ENCODE measurements around the gene FOXD1.

Gene FOXD1

DNA sequence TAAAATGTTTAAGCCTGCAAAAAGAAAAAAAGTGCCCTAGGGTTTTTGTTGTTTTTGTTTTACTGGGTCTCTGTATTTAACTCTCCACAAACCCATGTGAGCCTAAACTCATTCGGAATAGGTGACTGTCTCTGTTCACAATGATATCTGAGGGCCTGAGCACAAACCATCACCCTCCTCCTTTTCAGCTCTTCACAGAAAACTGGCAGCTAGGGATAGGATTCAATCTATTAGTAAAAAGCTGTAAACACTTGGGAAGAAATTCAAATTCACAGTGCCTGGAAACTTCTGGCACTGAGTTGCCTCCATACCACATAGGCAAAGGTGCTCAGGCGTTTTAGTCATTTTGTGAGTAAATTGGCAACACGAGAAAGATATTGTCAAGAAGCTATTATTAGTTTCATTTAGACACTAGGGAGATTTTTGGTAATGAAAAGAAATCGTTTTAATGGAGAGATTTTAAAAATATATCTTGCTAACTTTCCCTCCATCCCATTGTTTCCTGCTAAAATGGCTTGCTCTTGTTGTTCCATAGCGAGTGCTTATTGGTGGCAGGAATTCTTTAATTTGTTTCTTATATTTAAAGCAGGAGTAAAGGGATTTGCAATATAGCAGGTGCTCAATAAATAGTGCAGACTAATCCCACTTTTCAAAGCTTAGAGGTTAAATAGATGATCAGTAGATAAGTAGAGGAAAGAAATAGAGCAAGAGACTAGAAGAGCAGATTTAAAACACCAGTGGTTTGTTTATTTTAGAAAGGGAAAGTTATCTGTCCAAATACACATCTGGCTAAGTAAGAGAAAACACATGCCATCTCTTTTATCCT, 9.7 kb downstream of the FOXD1 start:
- DNase-seq = no peak

DNA sequence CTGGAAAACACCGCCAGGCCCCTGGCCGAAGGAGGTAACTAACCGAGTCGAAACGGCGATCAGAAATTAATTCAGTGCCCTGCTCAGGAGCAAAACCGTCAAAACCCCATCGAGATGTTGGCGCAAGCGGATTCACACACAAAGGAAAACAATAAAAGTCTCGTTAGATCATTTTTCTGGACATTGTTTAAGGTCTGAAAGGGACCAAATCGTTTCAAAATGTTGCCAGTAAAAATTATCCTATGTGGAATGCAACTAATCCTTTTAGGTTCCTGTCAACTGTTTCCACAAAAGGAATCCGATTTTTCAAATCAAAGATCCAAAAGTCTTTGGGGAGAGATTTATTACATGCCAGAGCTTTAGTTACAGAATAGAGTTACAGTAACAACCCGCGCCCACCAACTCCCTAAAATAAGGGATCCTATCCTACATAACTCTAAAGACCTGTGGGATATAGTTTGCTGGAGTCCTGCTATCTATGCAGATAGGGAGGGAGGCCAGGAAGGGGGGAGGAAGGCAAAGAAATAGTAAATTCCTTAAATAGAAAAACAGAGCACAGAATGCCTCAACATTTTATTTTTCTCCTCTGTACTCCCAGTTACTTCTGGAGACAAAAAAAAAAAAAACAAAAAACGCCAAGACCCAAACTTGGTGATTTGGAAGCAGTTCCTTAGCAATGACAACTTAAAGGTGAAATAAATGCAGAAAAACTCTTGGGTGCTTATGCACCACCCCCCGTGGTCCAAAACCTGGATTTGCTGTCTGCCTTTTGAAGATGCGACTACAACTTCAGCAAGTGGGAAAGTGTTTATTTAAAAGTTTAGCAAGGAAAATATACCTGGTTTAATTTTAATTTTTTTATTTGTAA, 10.6 kb downstream of the FOXD1 start:
- no peak for DNase-seq

DNA sequence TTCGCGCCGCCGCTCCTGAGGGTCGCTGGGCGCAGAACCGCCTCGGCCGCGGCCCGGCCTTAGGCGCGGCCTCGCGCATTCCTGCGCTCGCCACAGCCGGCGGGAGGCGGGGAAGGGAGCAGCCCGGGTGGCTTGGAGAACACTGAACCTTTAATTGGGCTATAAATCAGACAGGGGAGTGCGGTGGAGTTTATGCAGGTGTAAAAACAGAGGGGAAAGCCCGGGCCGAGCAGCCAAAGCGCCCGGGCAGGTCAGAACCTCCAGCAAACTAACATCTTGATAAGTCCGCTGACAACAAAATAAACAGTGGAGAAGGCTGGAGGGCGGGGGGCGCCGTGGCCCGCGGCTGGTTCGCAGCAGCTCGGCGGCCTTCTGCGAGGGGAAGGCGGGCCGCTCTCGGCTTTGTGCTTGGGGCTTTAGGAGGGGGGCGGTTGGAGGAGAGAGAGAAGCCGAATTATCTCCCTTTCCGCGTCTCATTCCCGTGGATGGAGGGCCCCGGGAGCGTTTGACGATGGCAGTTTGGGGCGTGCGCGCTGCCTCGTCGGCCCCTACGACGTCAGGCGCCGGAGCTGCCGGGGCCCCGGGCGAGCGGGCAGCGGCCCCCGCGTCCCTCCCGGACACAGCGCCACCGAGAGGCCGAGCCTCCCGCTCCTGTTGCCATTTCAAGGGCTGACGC, 11.3 kb downstream of the FOXD1 start:
- DNase-seq = no peak

DNA sequence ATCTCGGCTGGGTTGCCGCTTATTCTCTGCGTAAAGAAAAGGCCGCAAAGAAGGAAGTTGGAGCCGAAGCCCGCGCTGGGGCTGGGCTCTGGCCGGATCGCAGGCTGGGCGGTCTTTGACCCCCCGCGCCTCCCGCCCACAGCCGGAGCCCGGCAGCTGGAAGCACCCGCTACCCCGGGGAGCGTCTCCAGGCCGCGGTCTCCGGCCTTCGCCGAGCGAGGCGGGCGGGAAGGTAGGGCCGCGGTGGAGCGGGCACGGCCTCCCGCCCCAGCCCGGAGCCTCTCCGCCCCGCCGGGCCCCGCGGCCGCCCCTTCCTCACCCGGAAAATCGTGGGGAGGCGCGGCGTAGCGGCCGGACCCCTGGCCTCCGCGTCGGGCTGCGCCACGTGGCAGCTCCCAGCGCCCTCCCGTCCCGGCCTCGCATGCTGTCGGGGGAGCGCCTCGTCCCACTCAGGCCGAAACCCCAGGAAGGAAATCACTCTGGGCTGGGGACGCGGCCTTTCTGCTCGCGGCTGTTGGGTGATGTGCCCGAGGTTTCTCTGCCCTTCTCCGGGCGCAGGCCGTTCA, 12.0 kb downstream of the FOXD1 start:
- no peak for DNase-seq

DNA sequence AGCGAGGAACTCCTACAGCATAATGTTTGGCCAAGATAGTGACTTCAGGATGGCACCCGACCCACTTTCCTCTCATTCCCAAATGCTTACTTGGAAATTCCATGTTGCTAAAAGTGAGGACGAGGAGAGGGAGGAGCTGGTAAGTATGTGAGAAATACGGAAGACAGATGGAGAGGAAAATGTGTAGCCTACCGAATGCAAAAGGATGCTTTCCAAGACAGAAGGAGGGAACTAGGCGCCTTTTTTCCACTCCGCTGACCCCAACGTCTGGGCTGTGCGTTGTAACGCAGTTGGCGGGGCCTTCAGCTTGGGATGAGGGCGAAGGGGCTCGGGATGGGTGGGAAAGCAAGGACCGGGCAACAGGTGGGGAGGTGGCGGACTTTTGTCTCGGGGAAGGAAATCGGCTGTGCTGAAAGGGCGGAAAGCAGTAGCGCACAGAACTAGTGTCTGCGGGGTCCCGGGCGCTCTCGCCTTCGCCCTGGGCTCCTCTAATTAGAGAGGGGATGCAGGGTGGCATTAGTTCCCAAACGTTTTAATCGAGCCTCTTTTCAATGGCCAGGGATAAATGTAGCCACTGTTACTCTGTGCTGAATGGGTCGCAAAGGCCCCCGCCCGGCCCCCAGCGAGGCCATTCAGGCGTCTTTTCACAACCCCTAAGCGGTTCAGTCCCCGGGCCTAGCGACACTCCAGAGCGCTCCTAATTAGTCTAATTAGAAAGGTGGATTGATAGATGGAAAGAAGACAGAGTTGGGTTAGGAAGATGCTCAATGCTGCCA, 12.6 kb downstream of the FOXD1 start:
- no peak for DNase-seq

DNA sequence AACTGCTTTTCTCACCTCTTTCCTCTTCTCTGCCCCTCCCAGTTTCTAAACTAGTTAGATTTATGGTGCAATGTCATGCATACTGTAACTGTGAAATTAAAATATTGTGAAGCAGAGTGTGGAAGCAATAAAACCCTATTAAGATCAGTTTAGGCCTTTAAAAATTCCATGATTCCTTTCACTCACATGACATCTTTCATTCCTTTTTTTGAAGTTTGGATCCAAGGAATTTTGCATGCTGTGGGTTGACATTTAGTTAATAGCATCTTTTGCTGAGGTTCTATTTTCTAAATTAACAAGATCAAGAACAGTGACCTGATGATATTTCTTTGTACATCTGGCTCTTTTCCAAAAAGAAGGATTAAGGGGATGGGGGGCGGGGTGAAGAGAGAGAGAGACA, 13.7 kb downstream of the FOXD1 start:
- no peak for DNase-seq

DNA sequence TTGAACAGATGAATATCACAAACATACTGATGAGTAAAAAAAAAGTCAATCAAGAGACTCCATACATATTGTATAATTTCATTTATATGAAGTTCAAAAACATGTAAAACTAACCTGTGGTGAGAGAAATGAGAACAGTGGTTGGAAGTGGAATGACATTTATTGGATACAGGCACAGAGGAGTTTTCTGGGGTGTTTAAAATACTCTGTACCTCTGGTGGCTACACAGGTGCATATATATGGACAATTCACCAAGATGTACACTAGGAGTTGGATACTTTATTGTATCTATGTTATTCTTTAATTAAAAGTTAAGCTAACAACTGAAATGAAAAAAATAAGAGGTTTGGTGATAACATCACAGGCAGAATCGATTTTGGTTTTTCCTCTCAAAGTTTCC, 14.1 kb downstream of the FOXD1 start:
- no peak for DNase-seq

DNA sequence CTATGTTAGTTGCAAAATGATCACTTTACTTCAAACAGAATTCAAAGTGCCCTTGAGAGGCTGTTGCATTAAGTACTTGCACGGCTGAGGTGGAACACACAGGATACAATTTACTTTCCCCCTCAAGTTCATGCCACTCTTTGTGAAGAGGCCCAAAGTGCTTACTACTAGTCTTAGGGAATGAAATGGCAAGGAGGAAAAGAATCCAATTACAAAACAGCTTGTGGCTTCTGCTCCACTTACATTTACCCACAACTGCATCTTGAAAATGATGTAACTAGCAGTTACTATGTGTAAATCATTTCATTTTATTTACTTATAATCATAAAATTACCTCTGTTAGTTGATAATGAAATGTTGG, 14.6 kb downstream of the FOXD1 start:
- no peak for DNase-seq

DNA sequence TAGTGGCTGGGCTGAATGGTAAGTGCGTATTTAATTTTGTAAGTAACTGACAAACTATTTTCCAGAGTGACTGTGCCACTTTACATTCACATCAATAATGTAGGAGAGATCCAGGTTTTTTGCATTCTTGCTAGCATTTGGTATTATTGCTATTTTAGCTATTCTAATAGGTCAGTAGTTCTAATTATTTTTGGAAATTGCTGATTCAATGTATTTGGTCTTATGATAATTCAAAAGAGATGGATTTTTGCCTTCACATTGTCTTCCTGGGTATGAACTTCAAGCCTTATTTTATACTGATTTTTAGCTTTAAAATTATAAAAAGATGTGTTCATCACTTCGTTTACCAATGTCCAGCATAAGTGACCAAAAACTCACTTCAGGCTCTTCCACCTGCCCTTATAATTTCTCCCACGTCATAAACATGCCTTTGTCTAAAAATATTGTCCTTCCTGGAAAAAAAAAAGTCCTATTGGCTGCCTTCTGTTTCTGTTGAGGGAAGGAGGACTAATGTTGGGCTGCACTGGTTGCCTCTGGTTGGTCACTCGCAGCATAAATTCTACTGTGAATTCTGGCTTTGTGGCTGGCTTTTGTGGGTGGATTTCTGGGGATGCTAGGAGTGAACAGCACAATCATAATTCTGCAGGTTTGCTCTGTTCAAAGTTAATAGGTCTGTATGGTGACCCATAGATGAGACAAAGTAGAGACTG, 15.2 kb downstream of the FOXD1 start:
- DNase-seq = no peak

DNA sequence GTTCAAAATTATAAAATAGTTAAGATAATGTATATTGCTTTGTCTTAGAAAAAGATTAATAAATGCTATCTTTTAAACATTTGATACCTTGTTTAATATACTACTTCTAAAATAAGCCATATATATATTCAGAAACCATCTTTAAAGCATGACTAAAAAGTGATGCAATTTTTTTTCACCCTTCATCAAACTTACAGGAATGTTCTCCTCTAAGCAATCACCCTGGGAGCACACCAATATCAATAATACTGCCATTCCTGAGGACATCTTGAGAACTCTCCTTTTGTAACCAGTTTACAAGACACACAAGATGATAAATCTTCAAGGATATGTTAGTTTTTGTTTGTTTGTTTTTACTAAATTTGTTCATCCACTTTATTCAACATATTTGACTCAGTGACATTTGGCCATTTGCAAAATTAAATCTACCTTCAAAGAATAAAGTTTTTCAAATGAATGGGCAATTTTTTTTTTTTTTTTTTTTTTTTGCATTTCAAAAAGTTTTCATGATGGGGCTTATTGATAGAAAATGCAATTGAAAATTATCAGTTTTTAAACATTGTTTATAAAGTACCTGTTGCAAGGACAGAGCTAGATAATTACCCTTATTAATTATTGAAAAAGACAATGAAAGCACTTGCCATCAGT, 17.2 kb downstream of the FOXD1 start:
- DNase-seq = no peak

DNA sequence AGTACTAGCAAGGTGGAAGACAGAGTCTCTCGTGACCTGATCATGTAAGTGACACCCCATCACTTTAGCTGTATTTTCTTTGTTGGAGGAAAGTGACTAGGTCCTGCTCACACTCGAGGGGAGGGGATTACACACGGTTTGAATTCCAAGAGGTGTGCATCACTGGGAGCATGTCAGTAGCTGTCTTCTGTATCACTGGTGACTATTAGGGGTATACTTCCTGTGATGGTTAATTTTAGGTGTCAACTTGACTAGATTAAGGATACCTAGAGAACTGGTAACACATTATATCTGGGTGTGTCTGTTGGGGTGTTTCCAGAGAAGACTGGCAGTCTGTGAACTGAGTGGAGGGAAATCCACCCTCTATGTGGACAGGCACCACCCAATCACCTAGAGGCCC, 22.5 kb downstream of the FOXD1 start:
- no peak for DNase-seq

DNA sequence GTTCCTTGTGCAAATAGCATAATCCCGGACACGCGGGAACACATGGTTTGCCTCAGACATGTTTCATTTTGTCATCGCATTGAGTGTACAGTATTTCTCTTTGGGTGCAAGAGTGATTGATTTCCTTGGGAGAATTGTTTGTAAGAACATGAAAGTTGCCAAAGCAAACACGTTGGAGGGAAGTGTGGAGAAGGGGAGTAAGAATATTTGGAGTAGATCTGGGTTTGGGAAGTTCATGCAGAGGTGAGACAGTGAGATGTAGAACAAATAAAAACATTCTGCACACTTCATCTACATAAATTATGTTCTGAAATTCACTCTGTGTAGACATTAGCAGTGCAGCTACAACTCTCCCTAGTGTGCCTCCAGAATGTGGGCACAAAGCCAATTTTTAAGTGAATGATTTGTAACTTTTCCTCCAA, 24.0 kb downstream of the FOXD1 start:
- DNase-seq = no peak

DNA sequence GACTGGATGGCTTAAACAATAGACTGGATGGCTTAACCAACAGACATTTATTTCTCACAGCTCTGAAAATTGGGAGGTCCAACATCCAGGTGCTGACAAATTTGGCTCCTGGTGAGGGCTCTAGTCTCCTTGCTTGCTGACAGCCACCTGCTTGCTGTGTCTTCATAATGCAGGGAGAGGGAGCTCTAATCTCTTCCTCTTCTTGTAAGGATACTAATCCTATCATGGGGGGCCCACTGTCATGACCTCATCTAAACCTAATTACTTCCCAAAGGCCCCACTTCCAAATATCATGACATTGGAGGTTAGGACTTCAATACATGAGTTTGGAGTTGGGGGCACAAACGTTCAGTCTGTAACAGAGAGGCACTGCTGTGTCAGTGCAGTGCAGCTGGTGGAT, 26.4 kb downstream of the FOXD1 start:
- no peak for DNase-seq

DNA sequence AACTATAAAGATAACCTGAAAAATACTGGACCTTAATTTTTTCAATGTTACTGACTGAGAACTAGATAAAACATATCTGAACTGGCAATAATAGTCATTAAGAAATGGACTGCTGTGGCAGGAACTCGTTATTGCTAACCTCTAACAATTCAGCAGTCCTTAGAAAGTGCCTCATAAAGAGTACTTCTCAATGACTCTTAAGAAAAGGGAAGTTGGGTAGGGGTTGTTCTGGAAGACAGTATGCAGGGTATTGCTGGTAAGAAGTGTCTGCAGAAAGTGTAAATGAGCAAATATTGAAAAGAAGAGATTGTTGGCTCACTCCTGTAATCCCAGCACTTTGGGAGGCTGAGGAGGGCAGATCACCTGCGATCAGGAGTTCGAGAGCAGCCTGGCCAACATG, 27.9 kb downstream of the FOXD1 start:
- no peak for DNase-seq

DNA sequence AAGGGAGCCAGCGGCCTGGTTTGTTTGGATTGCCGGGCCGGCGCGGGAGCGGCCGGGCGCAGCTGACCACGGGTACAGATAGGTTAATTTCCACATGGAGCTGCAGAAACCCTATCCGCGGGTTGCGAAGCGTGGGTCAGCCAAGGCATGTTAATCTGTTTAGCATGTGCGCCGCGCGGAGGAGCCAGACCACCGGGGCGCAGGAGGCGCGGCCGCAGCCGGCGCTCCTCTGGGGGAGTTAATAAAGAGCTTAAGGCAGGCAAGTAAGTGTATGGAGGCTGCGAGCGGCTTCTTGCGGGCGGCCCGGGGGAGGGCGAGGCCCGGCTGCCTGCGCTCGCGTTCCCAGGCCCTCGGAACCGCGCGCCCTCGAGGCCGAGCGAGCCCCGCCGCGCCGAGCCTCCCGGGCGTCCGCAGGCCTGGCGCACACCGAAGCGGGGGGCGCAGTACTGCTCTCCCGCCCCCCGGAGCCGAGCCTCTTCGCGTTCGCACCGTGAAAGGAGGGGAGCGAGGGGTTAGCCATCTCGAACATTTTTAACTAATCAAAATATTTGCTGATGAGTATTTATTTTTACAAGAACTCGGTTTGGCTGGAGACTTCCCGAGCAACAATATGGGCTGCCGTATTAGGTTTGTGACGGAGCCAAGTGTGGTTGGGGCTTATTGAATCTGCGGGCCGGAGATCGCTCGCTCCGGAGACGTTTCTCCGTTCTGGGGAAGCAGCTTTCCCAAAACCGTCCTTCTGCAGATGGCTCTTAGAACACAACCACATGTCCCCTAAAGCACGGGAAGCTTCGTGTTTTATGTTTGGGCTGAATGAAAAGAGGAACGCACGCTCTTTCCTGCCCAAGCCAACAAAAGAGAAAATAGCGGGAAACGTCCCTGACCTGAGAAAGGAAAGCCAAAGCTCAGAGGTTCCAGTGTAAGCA, 28.8 kb downstream of the FOXD1 start:
- DNase-seq = no peak

DNA sequence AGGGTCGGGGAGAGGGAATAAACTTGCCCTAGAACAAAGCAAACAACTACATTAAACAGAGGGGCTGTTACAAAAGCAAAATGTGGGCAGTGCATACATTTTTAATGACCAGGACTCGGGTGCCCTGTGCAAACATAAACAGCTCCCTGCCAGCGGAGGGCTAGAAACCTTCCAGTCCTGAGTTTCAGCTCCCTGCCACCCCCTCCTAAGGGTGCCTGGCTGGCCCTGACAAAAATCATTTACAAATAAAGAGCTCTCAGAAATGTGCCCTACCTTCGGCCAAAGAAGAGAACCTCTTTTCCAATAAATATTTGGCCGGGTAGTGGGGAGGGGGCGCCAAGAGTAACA, 29.5 kb downstream of the FOXD1 start:
- no peak for DNase-seq

DNA sequence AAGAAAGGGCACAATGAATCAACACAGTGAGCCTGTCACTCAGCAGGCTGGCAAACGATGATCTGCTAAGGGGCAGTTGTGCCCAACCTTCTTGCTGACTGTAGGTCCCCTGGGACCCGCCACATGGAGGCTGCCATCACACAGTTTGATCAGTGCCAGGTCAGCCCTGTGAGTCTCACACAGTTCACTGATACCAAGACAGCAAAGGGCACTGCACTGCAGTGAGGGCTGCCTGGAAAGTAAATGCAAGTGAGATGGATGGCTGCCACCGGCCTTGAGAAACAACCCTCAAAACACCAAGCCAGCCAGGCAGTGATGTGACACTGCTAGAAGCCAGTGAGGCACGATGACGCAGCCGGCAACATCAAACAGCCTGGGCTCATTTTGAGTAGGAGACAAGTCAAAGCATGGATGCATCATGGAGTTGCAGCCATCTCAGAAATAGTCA, 30.3 kb downstream of the FOXD1 start:
- DNase-seq = no peak

DNA sequence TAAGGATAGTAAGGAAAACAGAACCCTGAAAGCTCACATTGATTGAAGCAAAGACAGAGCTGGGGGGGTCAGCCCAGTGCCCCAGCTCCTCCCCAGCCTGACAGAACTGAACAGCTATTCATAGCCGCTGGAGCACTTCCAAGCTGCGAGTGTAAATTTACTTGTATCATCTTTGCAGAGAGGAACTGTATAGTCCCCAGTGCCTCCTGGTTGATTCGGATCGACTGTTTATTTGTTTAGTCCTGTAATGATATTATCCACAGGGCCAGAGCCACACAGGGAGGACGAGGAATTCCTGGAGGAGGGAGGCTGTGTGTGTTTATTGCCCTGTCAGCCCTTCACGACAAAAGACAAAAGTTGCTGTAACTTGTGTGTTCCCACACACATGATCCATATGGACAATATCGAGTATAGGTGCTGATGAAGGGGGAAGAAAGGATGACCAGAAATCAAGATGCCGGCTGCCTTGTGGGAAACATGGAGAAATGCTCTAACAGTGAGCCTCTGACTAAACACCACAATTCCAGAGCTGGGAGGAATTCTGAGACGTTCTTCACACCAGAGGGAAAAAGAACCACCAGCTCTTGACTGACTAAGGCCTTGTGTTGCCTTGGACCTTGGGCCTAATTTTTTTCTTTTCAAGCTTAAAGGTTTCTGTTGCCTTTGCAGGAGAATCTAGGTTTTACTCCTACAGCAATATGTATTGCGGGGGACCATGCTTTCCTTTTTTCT, 31.1 kb downstream of the FOXD1 start:
- DNase-seq = no peak

DNA sequence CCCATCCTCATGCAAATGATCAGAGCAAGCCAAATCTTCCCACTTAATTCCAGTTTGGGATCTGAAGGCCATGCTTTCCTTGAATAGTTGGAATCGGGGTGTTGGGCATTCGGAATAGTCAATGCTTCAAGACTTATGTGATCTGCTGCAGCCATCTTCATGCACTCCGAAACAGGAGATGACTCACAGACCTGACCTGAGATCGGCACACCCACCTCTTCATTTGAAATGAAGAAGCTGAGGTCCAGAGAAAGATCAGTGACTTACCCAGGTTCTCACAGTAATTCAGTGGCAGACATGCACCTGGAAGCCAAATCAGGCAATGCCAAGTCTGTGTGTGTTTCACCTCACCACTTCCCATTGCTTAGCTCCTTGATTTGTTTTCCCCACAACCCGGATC, 33.0 kb downstream of the FOXD1 start:
- DNase-seq = no peak
